Glutamatergic neuron (in vitro differentiated cells): ENCODE results near the gene ATXN10. TPM values are rescaled to one million over a fixed set of nuclear protein-coding genes. Genes with fewer than 3 reads are reported as not detected.

Experiments used
- DNase-seq: peaks from one replicate; pipeline ENCODE4 v3.0.0; 2022
- H3K27ac Mint-ChIP-seq: one replicate; pipeline ENCODE4 v1.8.0; 2020; ENCODE audit warnings: mild to moderate bottlenecking, mixed read lengths, inconsistent platforms; ENCODE audit not compliant: unreplicated experiment
- H3K27me3 Mint-ChIP-seq: one replicate; pipeline ENCODE4 v1.8.0; 2020; ENCODE audit warnings: mild to moderate bottlenecking, moderate library complexity, mixed read lengths, inconsistent platforms; ENCODE audit not compliant: unreplicated experiment
- H3K36me3 Mint-ChIP-seq: one replicate; pipeline ENCODE4 v1.8.0; 2020; ENCODE audit warnings: mild to moderate bottlenecking, mixed read lengths, inconsistent platforms; ENCODE audit not compliant: unreplicated experiment
- H3K4me1 Mint-ChIP-seq: one replicate; pipeline ENCODE4 v1.8.0; 2020; ENCODE audit warnings: mild to moderate bottlenecking, low read depth, mixed read lengths, inconsistent platforms; ENCODE audit not compliant: unreplicated experiment
- H3K4me3 Mint-ChIP-seq: one replicate; pipeline ENCODE4 v1.8.0; 2020; ENCODE audit warnings: mild to moderate bottlenecking, mixed read lengths, inconsistent platforms; ENCODE audit not compliant: unreplicated experiment
- H3K9me3 Mint-ChIP-seq: one replicate; pipeline ENCODE4 v1.8.0; 2020; ENCODE audit warnings: mild to moderate bottlenecking, moderate library complexity, mixed read lengths, inconsistent platforms; ENCODE audit not compliant: unreplicated experiment
- total RNA-seq: library from RNA; stranded (reverse); fragmentation: NEBNext Ultra II Directional; extraction: Animal tissue kit (Norgen Biotek cat#: 25700); gene quantifications from one replicate; pipeline ENCODE4 v1.2.1, GENCODE V29; 2021; ENCODE audit not compliant: unreplicated experiment
- TF ChIP-seq, protein P1 (sequence below): fragments of 200-600 bp; sonication (generic); IDR thresholded peaks from one replicate; pipeline ENCODE4 v1.5.0; 2021; ENCODE audit not compliant: partially characterized antibody, unreplicated experiment

ATXN10 gene
- total RNA-seq, 1 donor from 2014 or later: 191 TPM

DNA sequence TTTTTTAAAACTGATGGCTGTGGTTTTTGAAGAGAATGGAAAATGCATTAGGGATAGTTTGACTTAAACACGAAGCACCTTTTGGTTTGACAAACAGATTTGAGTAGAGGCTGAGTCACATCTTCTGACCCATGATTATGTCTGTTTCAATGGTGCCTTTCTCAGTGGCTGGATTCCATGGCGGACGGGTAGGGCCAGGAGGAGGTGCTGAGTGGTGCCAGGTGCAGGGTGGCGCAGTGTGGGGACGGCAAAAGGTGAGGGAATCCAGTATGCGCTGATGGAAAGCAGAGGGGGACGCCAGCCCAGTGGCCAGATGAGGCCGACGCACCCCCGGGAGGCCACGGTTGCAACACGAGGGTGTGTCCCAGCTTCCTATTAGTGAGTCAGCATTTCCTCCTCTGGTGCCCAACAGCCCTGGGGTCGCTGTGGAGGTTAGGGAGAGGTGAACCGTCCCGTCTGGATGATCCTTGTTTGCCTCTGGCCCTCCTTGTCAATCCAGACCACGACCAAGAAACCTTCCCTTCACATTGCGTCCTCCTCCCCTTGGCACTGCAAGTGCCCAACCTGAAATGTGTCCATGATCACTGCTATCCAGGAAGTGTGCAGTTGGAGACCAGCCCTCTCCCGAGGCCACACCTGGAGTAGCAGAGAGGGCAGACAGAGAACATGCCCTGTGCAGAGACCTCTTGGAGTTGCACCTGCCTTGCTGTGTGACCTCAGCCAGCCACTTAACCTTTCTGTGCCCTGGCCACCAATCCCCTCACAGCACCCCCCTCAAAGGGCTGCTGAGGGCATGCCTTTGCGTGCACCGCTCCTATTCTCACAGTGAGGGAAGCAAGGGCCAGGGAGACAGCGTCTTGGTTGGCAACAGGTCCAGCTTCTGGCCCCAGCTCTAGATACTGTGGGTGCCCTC lies 32.5 kb upstream of the ATXN10 start:
- H3K27me3 Mint-ChIP-seq: peaks cover 3% of the 10 kb centered on the region
- DNase-seq: no peak
- TF ChIP-seq, protein P1, sequence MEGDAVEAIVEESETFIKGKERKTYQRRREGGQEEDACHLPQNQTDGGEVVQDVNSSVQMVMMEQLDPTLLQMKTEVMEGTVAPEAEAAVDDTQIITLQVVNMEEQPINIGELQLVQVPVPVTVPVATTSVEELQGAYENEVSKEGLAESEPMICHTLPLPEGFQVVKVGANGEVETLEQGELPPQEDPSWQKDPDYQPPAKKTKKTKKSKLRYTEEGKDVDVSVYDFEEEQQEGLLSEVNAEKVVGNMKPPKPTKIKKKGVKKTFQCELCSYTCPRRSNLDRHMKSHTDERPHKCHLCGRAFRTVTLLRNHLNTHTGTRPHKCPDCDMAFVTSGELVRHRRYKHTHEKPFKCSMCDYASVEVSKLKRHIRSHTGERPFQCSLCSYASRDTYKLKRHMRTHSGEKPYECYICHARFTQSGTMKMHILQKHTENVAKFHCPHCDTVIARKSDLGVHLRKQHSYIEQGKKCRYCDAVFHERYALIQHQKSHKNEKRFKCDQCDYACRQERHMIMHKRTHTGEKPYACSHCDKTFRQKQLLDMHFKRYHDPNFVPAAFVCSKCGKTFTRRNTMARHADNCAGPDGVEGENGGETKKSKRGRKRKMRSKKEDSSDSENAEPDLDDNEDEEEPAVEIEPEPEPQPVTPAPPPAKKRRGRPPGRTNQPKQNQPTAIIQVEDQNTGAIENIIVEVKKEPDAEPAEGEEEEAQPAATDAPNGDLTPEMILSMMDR: no peak
- peaks cover 2% of the 10 kb centered on the region for H3K4me1 Mint-ChIP-seq
- H3K36me3 Mint-ChIP-seq: no peaks in the 10 kb centered on the region
- H3K4me3 Mint-ChIP-seq: no peak overlapping the region
- H3K9me3 Mint-ChIP-seq: peaks cover 2% of the 10 kb centered on the region
- H3K27ac Mint-ChIP-seq: no peak overlapping the region

DNA sequence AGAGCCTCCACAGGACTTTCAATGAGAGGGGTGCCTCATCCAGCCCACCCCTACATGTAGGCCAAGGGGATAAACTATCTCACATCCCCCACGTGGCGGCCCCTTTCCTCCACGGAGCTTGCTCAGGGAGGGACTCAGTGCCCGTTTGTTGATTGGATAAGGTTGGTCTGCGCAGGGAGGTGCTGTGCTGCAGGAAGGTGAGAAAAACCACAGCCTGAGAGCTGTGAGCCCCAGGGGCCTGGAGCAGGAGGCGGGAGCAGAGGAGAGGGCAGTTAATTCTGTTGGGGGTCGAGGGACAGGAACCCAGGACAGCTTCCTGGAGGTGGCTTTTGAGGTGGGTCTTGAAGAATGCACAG lies 31.9 kb upstream of the ATXN10 start:
- Mint-ChIP-seq H3K27me3 (peaks cover 3% of the 10 kb centered on the region), H3K36me3 (no peaks in the 10 kb centered on the region), H3K4me1 (peaks cover 2% of the 10 kb centered on the region), H3K9me3 (peaks cover 2% of the 10 kb centered on the region), H3K27ac (no peak overlapping the region), H3K4me3 (no peak overlapping the region)
- no peak for DNase-seq
- TF ChIP-seq, protein P1: no peak

DNA sequence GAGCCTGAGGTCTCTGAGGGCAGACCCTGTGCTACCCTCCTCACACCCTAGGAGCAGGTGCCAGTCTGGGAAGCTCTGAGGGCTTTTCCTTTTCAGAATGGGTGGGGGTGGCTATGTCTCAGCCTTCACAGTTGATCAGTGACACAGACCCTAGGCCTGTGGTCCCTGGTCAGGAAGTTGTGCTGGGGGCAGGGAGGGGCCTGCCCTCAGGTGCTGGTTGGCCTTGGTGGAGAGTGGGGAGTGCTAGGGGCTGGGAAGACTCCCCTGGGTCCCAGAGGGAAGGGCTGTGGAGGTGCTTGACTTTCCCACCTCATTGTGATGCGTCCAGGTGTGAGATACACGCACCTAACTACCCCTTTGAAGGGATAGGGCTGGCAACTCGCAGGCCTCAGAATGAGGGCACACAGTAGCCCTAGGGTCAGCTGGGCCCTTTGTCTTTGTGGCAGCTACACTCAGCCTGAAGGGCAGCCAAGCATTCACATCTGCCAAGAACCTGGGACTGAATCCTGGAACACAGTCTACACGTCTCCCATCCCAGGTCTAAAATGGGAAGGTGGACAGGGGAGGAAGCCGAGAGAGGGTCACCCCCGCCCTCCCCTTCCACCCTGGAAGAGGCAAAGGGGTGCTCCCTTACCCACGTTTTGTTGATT lies 31.2 kb upstream of the ATXN10 start:
- peaks cover 2% of the 10 kb centered on the region for H3K4me1 Mint-ChIP-seq
- H3K36me3 Mint-ChIP-seq: no peaks in the 10 kb centered on the region
- peaks cover 2% of the 10 kb centered on the region for H3K9me3 Mint-ChIP-seq
- H3K4me3 Mint-ChIP-seq: no peak overlapping the region
- H3K27ac Mint-ChIP-seq: no peak overlapping the region
- TF ChIP-seq, protein P1: no peak
- peaks cover 6% of the 10 kb centered on the region for H3K27me3 Mint-ChIP-seq
- DNase-seq: no peak

DNA sequence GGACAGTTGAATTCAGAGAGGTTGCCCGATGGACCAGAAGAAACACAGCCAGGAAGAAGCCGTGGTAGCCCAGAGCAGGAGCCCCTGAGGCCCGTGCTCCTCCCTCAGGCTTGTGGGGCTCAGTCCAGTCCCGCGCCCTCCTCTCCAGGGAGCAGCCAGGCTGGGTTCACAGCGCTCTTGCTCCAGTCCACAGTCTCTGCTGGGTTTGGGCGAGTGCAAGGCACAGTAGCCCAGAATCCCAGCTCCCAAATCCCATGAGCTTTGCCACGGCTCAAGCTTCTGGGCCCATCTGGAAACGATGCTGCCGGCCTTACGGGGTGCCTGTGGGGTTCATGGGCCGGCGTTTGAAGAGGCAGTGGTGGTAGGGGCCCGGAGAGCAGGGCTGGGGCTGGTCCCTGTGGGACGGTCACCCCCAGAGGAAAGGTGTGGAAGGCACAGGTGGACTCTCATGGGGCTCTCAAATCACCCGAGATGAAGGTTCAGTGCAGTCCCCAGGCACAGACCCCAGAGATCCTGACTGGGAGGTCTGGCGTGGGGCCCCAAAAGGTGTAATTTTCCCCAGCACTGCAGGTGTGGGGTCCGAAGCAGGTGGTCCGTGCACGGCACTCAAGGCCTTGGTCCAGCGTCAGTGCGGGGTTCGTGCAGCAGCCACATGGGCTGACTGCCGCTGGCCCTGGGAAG lies 30.6 kb upstream of the ATXN10 start:
- H3K27ac Mint-ChIP-seq: no peak overlapping the region
- H3K9me3 Mint-ChIP-seq: peaks cover 2% of the 10 kb centered on the region
- H3K4me1 Mint-ChIP-seq: peaks cover 2% of the 10 kb centered on the region
- TF ChIP-seq, protein P1: no peak
- H3K36me3 Mint-ChIP-seq: no peaks in the 10 kb centered on the region
- no peak overlapping the region for H3K4me3 Mint-ChIP-seq
- no peak for DNase-seq
- peaks cover 8% of the 10 kb centered on the region for H3K27me3 Mint-ChIP-seq
